Measurements from ENCODE around the gene HOXB9.

DNA sequence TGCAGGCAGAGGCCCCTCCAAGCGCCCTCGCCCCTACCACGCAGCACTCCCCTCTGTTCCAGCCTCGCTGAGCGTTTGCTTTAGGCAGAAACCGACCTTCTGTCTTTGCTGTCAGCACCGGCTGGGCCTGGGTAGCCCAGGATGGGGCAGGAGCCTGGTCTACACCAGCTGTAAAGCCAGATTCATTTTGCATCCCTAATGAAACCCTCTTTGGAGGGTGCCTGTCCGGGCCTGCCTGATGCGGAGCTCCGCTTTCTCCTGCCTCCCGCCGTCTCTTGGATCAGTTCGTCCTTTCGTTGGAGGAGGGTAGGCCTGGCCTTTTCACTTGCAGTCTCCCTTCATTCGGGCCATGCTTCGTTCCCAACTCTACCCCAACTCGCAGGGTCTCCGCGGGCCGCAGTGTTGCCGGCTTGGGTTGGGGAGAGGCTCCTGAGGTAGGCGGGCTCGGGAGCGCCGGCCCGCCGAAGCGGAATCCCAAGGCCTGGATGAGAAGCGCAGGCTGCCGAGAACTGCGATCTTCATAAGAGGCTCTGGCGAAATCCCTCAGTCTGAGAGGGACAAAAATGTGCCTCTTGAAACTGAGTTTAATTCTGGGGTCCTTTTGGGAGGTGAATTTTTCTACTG, 6.2 kb downstream of the HOXB9 start:
- no peak for TF ChIP-seq CTCF (conservative IDR thresholded peaks at IDR 0.05; ENCODE audit: low read length)
- TF ChIP-seq EZH2phosphoT487 (IDR thresholded peaks at IDR 0.05; ENCODE audit: borderline replicate concordance, low read depth, low read length), result no peak
